ENCODE measurements around the gene SPATA24. TPM values are rescaled to one million over a fixed set of nuclear protein-coding genes. Genes with fewer than 3 reads are reported as not detected.

The SPATA24 gene
- total RNA-seq, 4 donors from 2014 or later, result 1.3 to 2.2 (median 1.4) TPM; not detected in 1

DNA sequence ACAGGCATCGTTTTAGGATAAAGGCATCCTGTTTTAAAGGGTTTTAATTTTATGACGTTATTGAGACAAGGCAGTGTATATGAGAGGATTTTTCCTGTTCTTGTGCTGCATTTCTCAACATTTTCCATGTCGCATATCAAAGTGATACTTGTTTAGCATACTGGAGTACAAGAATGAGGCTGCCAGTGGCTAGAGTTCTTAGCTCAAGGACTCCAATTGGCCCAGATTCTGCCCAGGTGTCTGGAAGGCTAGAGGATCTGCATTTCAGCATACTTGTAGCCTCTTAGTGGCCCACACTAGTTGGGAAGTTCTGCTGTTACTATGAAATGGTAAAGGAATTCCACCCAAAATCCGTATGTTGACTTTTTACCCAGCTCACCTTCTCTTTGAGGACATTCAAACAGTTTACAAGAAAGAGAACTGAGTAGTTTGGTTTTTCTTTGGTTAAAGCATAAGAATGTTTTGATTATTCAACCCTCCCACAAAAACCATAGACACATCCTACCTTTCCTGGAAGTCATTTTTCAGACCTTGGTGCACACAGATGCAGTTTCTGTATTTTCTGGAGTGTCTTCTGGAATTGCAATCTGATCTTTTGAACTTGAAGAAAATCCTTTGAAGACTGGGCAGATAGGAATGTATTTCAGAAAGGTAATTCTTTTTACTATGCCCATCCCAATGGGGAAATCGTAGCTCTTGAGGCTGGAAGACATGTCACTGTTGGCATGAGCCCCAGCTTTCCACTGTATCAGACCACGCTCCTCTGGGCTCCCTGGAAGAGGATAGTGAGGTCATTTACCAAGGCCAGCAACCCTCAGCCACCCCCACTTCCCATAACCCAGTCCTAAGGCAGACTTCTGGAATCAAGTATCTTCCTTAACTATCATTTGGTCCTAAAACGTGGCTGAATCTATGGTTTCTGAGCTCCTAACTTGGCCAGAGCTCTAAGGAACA lies 32.1 kb downstream of the SPATA24 start:
- Histone ChIP-seq H3K9me3 (no peaks in the 10 kb centered on the region), H3K36me3 (peaks cover 57% of the 10 kb centered on the region), H3K27me3 (no peaks in the 10 kb centered on the region), H3K27ac (no peak overlapping the region), H3K4me3 (no peak overlapping the region), H3K4me1 (peaks cover 11% of the 10 kb centered on the region)
- 81% methylated on average over 7 of the region's 7 CpGs for WGBS
- TF ChIP-seq, protein P1, sequence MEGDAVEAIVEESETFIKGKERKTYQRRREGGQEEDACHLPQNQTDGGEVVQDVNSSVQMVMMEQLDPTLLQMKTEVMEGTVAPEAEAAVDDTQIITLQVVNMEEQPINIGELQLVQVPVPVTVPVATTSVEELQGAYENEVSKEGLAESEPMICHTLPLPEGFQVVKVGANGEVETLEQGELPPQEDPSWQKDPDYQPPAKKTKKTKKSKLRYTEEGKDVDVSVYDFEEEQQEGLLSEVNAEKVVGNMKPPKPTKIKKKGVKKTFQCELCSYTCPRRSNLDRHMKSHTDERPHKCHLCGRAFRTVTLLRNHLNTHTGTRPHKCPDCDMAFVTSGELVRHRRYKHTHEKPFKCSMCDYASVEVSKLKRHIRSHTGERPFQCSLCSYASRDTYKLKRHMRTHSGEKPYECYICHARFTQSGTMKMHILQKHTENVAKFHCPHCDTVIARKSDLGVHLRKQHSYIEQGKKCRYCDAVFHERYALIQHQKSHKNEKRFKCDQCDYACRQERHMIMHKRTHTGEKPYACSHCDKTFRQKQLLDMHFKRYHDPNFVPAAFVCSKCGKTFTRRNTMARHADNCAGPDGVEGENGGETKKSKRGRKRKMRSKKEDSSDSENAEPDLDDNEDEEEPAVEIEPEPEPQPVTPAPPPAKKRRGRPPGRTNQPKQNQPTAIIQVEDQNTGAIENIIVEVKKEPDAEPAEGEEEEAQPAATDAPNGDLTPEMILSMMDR (IDR thresholded peaks at IDR 0.05), result no peak
- TF ChIP-seq EP300 (IDR thresholded peaks at IDR 0.05) (no peak), POLR2A (IDR thresholded peaks at IDR 0.05) (no peak), POLR2AphosphoS5 (IDR thresholded peaks at IDR 0.05) (no peak)
- DNase-seq (ENCODE audit: low spot score in 2 of 2), result no peak

DNA sequence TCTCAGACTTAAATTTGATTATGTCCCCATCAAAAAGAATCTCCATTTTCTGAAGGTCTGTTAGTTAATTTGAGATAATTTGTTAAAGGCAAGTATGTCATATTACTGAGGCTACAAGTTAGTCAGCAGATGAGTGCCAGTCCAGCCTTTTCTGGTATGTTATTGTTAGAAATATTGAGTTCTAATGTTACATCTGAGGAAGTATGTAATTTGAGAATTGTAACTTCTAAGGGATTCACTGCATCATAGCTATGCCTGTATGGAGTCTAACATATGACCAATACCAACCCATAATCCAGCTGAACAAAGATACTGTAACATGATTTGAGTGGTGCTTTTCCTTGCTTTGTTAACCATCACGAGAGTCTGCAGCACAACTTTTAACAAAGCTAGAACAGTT lies 34.7 kb downstream of the SPATA24 start:
- no peak for DNase-seq (ENCODE audit: low spot score in 2 of 2)
- H3K4me1 ChIP-seq, result peaks cover 10% of the 10 kb centered on the region
- H3K4me3 ChIP-seq, result no peak overlapping the region
- H3K27me3 ChIP-seq, result no peaks in the 10 kb centered on the region
- H3K9me3 ChIP-seq, result no peaks in the 10 kb centered on the region
- 80% methylated on average over 1 of the region's 1 CpG for WGBS
- TF ChIP-seq POLR2A (IDR thresholded peaks at IDR 0.05), result no peak
- TF ChIP-seq POLR2AphosphoS5 (IDR thresholded peaks at IDR 0.05), result no peak
- peaks cover 75% of the 10 kb centered on the region for H3K36me3 ChIP-seq
- no peak overlapping the region for H3K27ac ChIP-seq

DNA sequence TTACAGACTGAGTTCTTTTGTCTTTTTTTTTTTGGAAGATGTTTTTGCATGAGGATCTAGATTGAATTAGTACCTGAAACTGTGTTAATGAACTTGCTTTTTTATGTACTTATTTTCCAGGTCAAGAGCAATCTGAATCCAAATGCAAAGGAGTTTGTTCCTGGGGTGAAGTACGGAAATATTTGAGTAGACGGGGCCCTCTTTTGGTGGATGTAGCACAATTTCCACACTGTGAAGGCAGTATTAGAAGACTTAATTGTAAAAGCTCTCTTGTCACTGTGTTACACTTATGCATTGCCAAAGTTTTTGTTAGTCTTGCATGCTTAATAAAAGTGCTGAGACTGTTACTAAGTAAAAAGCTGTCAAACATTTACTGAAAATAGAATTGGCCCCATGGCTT lies 35.3 kb downstream of the SPATA24 start:
- Histone ChIP-seq H3K4me1 (peaks cover 5% of the 10 kb centered on the region), H3K4me3 (no peak overlapping the region), H3K36me3 (peaks cover 81% of the 10 kb centered on the region), H3K27me3 (no peaks in the 10 kb centered on the region), H3K9me3 (no peaks in the 10 kb centered on the region), H3K27ac (no peak overlapping the region)
- TF ChIP-seq, protein P1 (IDR thresholded peaks at IDR 0.05), result no peak
- TF ChIP-seq POLR2AphosphoS5 (IDR thresholded peaks at IDR 0.05) (no peak), EP300 (IDR thresholded peaks at IDR 0.05) (no peak), POLR2A (IDR thresholded peaks at IDR 0.05) (no peak)
- no peak for DNase-seq (ENCODE audit: low spot score in 2 of 2)
- WGBS, result 80% methylated on average over 2 of the region's 2 CpGs

DNA sequence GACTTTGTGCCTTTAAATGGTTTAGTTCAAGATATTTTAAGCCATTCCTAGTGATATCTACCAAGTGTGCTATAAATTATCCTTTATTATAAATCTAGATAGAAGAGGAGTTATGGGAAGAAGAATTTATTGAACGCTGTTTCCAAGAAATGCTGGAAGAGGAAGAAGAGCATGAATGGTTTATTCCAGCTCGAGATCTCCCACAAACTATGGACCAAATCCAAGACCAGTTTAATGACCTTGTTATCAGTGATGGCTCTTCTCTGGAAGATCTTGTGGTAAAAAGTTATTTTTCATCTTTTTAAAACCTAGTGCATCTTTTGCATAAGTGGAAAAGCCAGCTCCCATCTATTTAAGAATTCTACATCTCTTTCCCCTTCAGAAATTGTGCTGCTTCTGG lies 39.4 kb downstream of the SPATA24 start:
- no peak overlapping the region for H3K27ac ChIP-seq
- WGBS, result 62% methylated on average over 2 of the region's 2 CpGs

DNA sequence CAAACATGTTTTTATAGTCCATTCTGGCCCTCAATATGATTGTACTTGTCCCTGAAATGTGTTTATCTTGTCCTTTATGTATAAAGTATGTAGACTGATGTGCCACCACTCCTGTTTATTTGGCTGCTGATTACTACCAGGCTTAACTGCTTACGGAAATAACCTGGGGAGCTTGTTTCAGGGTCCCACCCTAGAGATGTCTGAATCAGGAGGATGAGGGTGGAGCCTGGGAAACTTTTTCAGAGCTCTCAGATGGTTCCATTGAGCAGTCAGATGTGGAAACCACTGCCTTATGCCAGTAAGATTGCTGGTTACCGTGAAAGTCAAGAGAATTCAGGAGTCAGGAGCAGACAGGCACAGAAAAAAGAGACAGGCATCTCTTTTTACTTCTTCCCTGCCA lies 40.0 kb downstream of the SPATA24 start:
- no peaks in the 10 kb centered on the region for H3K27me3 ChIP-seq
- no peak overlapping the region for H3K4me3 ChIP-seq
- H3K27ac ChIP-seq, result no peak overlapping the region
- H3K9me3 ChIP-seq, result no peaks in the 10 kb centered on the region
- 49% methylated on average over 2 of the region's 2 CpGs for WGBS
- H3K4me1 ChIP-seq, result no peaks in the 10 kb centered on the region
- peaks cover 53% of the 10 kb centered on the region for H3K36me3 ChIP-seq
- TF ChIP-seq POLR2AphosphoS5 (IDR thresholded peaks at IDR 0.05) (no peak), EP300 (IDR thresholded peaks at IDR 0.05) (no peak), POLR2A (IDR thresholded peaks at IDR 0.05) (no peak)
- TF ChIP-seq, protein P1 (IDR thresholded peaks at IDR 0.05), result no peak
- DNase-seq (ENCODE audit: low spot score in 2 of 2), result no peak

More for the DNA sequence above, 39.4 kb downstream of the SPATA24 start:
- TF ChIP-seq POLR2AphosphoS5 (IDR thresholded peaks at IDR 0.05), result no peak
- DNase-seq (ENCODE audit: low spot score in 2 of 2), result no peak
- H3K36me3 ChIP-seq, result peaks cover 58% of the 10 kb centered on the region
- H3K9me3 ChIP-seq, result no peaks in the 10 kb centered on the region
- no peaks in the 10 kb centered on the region for H3K4me1 ChIP-seq
- H3K27me3 ChIP-seq, result no peaks in the 10 kb centered on the region
- H3K4me3 ChIP-seq, result no peak overlapping the region

DNA sequence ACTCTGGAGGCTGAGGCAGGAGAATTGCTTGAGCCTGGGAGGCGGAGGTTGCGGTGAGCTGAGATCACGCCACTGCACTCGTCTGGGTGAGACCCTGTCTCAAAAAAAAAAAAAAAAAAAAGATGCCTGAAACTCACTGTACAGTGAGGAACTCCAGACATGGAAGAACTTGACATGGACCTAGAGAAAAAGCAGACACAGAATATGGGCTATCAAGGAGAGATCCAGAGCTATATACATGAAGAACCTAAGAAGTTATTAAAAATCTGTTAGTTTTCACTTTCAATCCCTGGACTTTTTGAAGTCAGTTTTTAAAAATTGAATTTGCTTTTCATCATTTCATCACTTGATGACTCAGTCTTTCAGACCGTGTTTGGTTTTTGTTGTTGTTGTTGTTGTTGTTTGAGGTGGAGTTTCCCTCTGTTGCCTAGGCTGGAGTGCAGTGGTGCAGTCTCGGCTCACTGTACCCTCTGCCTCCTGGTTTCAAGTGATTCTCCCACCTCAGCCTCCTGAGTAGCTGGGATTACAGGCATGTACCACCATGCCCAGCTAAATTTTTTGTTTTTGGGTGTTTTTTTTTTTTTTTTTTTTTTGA lies 42.0 kb downstream of the SPATA24 start:
- Histone ChIP-seq H3K4me3 (no peak overlapping the region), H3K36me3 (peaks cover 35% of the 10 kb centered on the region), H3K27ac (no peak overlapping the region), H3K9me3 (no peaks in the 10 kb centered on the region), H3K4me1 (peaks cover 3% of the 10 kb centered on the region), H3K27me3 (no peaks in the 10 kb centered on the region)
- DNase-seq (ENCODE audit: low spot score in 2 of 2), result no peak
- 78% methylated on average over 6 of the region's 6 CpGs for WGBS
- TF ChIP-seq POLR2AphosphoS5 (IDR thresholded peaks at IDR 0.05) (no peak), POLR2A (IDR thresholded peaks at IDR 0.05) (no peak), EP300 (IDR thresholded peaks at IDR 0.05) (no peak)
- TF ChIP-seq, protein P1 (IDR thresholded peaks at IDR 0.05), result no peak
